Fibroblast of pulmonary artery (primary cell): ENCODE results near the gene GFPT2.
A peak's percentile ranks its signal among the peaks of the same experiment; 100 is the strongest.

Experiments used
- DNase-seq: peaks from one replicate; pipeline ENCODE4 v3.0.0-alpha.2; 2010; ENCODE audit warnings: low read depth
- H3K4me3 ChIP-seq: replicated peaks from 2 replicates; pipeline ENCODE4 v1.5.1; 2011; ENCODE audit warnings: low read depth, mild to moderate bottlenecking, control low read depth, low read length, moderate library complexity
- TF ChIP-seq, protein P1 (sequence below): IDR thresholded peaks from 2 replicates; pipeline ENCODE4 v1.5.1; 2011; ENCODE audit warnings: mild to moderate bottlenecking, control low read depth, low read length, inconsistent platforms; ENCODE audit errors: missing control alignments

The GFPT2 gene

DNA sequence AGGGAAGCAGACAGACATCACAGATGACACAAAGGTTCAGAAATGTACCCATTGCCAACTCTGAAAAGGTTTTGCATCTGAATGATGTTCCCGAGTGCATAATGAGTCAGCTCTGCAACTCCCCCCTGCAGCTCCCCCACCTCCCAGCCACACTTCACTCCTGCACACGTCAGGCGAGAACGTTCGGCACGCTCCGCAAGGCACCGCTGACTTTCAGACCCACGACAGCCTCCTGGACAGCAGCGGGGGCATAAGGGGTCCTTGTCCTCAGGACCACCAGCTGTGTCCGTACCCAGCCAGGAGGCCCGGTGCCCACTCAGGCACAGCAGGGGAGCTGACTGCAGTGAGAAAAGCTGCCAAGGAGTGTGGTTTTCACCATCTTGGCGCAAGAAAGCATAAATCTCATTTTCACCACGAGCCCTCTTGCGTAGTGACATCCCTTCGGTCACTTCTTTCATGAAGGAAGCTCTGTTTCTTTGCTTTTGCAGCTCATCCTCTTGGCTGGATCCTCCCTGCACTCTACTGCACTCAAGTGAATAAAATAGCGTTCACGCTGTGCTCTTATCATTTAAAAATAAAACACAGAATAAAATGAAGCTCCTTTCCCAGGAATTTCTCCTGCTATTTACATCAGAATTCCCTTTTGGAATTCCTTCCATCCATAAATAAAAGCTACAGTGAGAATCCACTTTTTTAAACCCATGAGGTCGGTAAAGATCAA, 9.9 kb downstream of the GFPT2 start:
- DNase-seq: peak; percentile 78
- TF ChIP-seq, protein P1, sequence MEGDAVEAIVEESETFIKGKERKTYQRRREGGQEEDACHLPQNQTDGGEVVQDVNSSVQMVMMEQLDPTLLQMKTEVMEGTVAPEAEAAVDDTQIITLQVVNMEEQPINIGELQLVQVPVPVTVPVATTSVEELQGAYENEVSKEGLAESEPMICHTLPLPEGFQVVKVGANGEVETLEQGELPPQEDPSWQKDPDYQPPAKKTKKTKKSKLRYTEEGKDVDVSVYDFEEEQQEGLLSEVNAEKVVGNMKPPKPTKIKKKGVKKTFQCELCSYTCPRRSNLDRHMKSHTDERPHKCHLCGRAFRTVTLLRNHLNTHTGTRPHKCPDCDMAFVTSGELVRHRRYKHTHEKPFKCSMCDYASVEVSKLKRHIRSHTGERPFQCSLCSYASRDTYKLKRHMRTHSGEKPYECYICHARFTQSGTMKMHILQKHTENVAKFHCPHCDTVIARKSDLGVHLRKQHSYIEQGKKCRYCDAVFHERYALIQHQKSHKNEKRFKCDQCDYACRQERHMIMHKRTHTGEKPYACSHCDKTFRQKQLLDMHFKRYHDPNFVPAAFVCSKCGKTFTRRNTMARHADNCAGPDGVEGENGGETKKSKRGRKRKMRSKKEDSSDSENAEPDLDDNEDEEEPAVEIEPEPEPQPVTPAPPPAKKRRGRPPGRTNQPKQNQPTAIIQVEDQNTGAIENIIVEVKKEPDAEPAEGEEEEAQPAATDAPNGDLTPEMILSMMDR: no peak
- no peak overlapping the region for H3K4me3 ChIP-seq

DNA sequence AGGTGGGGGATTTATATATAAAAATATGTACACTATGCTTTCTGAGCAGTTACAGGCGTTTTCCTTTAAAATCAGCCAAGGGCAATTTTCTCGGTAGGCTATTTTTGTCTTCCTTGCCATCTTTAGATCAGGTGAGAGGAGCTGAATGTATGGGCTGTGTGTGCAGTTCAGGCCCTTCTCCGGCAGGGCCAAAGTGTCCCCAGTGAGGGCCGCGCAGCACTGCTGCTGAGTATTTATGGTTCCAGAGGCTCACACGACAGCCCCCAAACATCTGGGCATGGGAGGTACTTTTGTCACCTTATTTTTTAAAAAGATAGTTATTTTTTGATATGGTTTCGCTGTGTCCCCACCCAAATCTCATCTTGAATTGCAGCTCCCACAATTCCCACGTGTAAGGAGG, 11.5 kb downstream of the GFPT2 start:
- TF ChIP-seq, protein P1: no peak
- DNase-seq: no peak
- no peak overlapping the region for H3K4me3 ChIP-seq

DNA sequence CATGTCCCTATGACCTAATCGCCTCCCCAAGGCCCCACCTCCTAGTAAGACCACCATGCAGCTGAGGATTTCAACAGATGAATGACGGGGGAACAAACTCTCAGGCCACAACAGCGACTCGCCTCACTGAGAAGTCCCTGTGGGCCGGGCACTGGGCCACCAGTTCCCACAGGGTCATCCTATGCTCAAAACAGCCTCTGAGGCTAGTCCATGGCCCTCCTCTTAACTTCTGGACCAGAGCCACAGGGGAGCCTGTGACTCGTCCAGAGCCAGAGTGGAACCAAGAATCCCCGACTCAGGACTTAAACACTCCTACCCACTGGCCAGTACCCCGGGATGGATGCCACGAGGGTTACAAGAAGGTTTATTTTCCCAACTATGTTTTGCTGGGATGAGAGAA, 12.3 kb downstream of the GFPT2 start:
- H3K4me3 ChIP-seq: no peak overlapping the region
- TF ChIP-seq, protein P1: no peak
- DNase-seq: no peak

DNA sequence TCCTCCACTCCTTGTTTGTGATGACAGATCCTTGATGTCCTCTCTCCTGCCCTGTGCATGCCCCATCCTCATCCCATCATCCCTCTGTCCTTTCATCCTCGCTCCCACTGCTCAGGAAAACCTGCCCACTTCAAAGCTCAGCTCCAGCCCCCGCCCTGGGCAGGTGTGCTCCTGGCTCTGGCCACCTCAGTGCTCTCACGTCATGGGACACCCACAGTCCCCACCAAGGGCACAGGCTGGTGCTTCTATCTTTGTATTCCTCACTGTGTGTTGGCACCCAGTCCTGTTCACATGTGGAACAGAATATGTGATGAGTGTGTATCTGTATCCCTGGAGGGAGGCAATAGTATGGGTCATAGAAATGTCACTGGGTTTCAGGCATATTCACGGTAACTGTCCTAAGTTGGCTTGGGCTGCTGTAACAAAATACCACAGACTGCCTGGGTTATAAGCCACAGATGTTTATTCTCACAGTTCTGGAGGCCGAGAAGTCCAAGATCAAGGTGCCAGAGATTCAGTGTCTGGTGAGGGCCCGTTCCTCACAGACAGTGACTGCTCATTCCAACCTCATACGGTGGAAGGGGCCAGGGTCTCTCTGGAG, 13.5 kb downstream of the GFPT2 start:
- TF ChIP-seq, protein P1: no peak
- H3K4me3 ChIP-seq: no peak overlapping the region
- DNase-seq: no peak

DNA sequence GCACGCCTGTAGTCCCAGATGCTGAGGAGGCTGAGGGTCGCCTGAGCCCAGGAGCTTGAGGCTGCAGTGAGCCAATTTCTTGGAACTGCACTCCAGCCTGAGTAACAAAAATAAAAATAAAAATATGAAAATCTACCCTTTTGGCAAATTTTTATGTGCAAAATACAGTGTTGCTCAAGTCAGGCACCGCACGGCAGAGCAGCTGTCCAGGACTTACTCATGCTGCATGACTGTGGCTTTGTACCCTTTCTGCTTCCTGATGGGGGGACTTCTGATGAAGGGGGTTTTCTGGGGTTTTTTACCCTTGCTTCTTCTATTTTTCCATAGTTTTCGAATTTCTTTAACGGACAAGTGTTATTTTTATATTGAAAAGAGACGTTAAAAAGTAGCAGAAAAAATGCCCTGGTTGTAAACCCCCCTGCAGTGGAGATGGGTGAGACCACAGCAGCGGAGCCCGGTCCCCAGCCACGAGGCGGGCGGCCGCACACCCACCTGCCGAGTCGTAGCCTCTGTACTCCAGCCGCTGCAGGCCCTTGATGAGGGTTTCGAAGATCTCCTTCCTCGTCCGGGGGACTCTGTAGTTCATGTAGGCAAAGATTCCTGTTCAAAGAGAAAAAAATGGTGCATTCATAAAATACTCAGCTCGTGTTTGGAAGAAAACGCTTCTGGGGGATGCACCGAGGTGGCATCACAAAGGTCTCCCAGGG, 15.0 kb downstream of the GFPT2 start:
- no peak overlapping the region for H3K4me3 ChIP-seq
- DNase-seq: no peak
- TF ChIP-seq, protein P1: no peak

DNA sequence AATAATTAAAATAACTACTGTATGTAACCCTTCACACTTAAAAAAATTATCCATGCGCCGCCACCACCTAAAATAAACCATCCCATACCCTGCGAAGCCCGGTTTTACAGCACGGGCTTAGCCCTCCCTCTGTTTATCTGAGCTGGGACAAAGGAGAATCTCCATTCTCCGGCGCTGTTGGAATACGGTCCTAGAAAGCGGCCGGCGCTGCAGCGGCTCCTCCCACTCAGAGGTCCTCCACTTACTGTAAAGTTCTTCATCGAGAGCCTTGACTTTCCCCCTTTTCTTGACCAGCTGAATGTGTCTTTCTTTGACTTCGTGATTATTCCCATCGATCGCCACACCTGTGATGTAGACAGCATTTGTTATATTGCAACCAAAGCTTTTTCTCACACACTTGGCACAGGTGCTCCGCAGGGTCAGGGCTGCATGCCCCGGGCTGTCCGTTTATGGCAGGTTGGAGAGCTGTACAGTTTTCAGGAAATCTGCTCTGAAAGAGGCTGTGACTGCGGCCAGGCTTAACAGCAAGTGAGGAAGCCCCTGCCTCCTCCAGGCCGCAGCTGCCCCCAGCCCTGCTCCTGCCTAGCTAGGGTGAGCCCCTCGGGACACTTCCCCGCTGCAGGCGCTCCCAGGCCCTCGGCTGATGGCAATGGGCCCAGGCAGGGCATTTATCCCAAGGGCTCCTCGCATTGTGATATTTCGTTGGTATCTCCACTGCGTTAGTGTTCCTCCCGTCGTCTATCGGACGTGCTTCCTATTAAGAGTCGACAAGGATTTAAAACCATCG, 16.7 kb downstream of the GFPT2 start:
- no peak overlapping the region for H3K4me3 ChIP-seq
- TF ChIP-seq, protein P1: no peak
- no peak for DNase-seq
